Measurements from ENCODE around the gene MLPH.
A peak's percentile ranks its signal among the peaks of the same experiment; 100 is the strongest.
"Not testable (repeated sequence)": the region's sequence is repeated elsewhere in the genome, so short reads cannot be mapped to it uniquely, and the experiment has no call there.

Gene MLPH

GRCh38 chr2:237583385-237584295 is 96.6 kb downstream of the MLPH start:
- no peaks in the 10 kb centered on the region for H3K36me3 ChIP-seq (ENCODE audit: control insufficient read depth, insufficient read depth, low read length)
- H3K9me3 ChIP-seq (ENCODE audit: control insufficient read depth, low read length): no peaks in the 10 kb centered on the region
- no peaks in the 10 kb centered on the region for H3K27me3 ChIP-seq (ENCODE audit: control insufficient read depth, insufficient read depth, low read length)
- peaks cover 17% of the 10 kb centered on the region for H3K4me1 ChIP-seq (ENCODE audit: control insufficient read depth, insufficient read depth, low read length)
- no peak overlapping the region for H3K9ac ChIP-seq (ENCODE audit: low read length)
- no peak overlapping the region for H3K4me3 ChIP-seq (ENCODE audit: low read length)

- Histone ChIP-seq H3K4me3 (ENCODE audit: low read length) (no peak overlapping the region), H3K36me3 (ENCODE audit: control insufficient read depth, insufficient read depth, low read length) (no peaks in the 10 kb centered on the region), H3K9me3 (ENCODE audit: control insufficient read depth, low read length) (no peaks in the 10 kb centered on the region), H3K27me3 (ENCODE audit: control insufficient read depth, insufficient read depth, low read length) (no peaks in the 10 kb centered on the region), H3K4me1 (ENCODE audit: control insufficient read depth, insufficient read depth, low read length) (peaks cover 18% of the 10 kb centered on the region), H3K9ac (ENCODE audit: low read length) (no peak overlapping the region)
Measured at GRCh38 chr2:237585590-237586221, 98.7 kb downstream of the MLPH start.

- Histone ChIP-seq H3K27me3 (ENCODE audit: control insufficient read depth, insufficient read depth, low read length) (no peaks in the 10 kb centered on the region), H3K4me3 (ENCODE audit: low read length) (no peak overlapping the region), H3K36me3 (ENCODE audit: control insufficient read depth, insufficient read depth, low read length) (no peaks in the 10 kb centered on the region), H3K9me3 (ENCODE audit: control insufficient read depth, low read length) (no peaks in the 10 kb centered on the region), H3K9ac (ENCODE audit: low read length) (no peak overlapping the region), H3K4me1 (ENCODE audit: control insufficient read depth, insufficient read depth, low read length) (peaks cover 14% of the 10 kb centered on the region)
Measured at GRCh38 chr2:237588044-237588696, 101.1 kb downstream of the MLPH start.

GRCh38 chr2:237590272-237591140 is 103.5 kb downstream of the MLPH start, which contains the start of gene RAB17:
Gene RAB17, minus strand, starts transcription at chr2:237590734. Its CDS starts 4,580 bp downstream, at chr2:237586154.
- Histone ChIP-seq H3K27me3 (ENCODE audit: control insufficient read depth, insufficient read depth, low read length) (no peaks in the 10 kb centered on the region), H3K9me3 (ENCODE audit: control insufficient read depth, low read length) (no peaks in the 10 kb centered on the region), H3K4me3 (ENCODE audit: low read length) (peak within 1 kb of the TSS; percentile 64), H3K4me1 (ENCODE audit: control insufficient read depth, insufficient read depth, low read length) (peaks cover 26% of the 10 kb centered on the region), H3K9ac (ENCODE audit: low read length) (peak within 1 kb of the TSS; percentile 68), H3K36me3 (ENCODE audit: control insufficient read depth, insufficient read depth, low read length) (no peaks in the 10 kb centered on the region)

- H3K4me1 ChIP-seq (ENCODE audit: control insufficient read depth, insufficient read depth, low read length): peaks cover 27% of the 10 kb centered on the region
- peak overlapping the region; percentile 64 for H3K4me3 ChIP-seq (ENCODE audit: low read length)
- H3K27me3 ChIP-seq (ENCODE audit: control insufficient read depth, insufficient read depth, low read length): no peaks in the 10 kb centered on the region
- peak overlapping the region; percentile 68 for H3K9ac ChIP-seq (ENCODE audit: low read length)
- H3K9me3 ChIP-seq (ENCODE audit: control insufficient read depth, low read length): no peaks in the 10 kb centered on the region
- no peaks in the 10 kb centered on the region for H3K36me3 ChIP-seq (ENCODE audit: control insufficient read depth, insufficient read depth, low read length)
Measured at GRCh38 chr2:237591141-237591881, 104.3 kb downstream of the MLPH start.

DNA sequence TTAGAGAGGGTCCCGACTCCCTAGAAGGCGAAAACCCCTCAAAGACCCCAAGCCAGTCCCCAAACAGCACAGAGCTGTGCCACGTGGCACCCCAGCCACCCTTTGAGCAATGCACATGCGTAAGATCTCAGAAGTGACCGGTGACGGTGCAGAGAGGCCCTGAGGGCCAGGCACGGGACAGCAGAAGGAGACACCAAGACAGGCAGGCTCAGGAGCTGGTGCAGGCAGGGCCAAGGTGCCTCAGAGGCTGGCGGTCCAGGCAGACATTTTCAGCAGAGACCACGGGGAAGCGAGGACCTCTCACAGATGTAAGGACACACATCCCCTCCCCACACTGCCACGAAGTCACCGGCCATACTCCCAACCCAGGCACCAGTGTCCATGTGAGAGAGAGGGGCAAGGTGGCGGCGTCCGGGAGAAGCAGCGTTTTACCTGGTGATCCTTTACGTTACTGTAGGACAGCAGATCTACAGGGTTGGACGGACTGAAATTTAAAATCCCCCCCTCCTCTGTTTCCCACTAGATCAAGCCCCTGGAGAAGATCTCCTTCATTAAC is 105.5 kb downstream of the MLPH start:
- Histone ChIP-seq H3K4me1 (ENCODE audit: control insufficient read depth, insufficient read depth, low read length) (peaks cover 27% of the 10 kb centered on the region), H3K36me3 (ENCODE audit: control insufficient read depth, insufficient read depth, low read length) (no peaks in the 10 kb centered on the region), H3K9me3 (ENCODE audit: control insufficient read depth, low read length) (no peaks in the 10 kb centered on the region), H3K9ac (ENCODE audit: low read length) (no peak overlapping the region), H3K27me3 (ENCODE audit: control insufficient read depth, insufficient read depth, low read length) (no peaks in the 10 kb centered on the region), H3K4me3 (ENCODE audit: low read length) (no peak overlapping the region)

- no peaks in the 10 kb centered on the region for H3K27me3 ChIP-seq (ENCODE audit: control insufficient read depth, insufficient read depth, low read length)
- H3K36me3 ChIP-seq (ENCODE audit: control insufficient read depth, insufficient read depth, low read length): no peaks in the 10 kb centered on the region
- H3K4me3 ChIP-seq (ENCODE audit: low read length): no peak overlapping the region
- H3K9ac ChIP-seq (ENCODE audit: low read length): no peak overlapping the region
- H3K9me3 ChIP-seq (ENCODE audit: control insufficient read depth, low read length): no peaks in the 10 kb centered on the region
- H3K4me1 ChIP-seq (ENCODE audit: control insufficient read depth, insufficient read depth, low read length): peaks cover 25% of the 10 kb centered on the region
Measured at GRCh38 chr2:237593036-237593435, 106.0 kb downstream of the MLPH start.

DNA sequence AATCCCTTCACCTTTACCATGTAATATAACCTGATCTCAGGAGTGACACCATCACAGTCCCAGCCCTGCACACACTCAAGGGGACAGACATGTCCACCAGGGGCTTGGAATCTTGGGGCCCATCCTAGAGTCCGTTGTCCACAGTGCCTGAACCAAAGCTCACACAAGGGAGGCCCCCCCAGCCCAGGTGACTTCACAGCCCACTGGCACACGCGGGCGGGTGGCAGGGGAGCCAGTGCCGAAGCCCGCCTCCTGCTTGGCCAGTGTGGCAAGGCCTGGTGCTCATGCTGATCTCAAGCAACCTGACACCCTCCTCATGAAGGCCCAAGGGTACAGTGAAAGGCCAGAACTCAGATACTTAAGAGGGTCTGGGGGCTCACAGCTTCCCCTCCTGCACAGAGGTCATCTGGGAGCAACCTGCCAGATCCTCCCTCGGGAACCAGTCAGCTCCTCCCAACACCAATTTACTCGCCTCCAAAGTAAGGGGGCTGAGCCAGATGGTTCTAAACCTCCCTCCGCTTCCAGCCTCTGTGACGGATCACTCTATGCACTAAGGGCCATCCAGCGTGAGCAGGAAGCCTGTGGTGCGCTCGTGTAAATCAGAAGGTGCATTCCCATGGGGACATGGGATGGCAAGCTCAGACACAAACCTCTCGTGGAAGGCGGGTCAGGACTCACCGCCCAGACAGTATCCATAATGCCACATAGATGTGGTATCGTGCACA is 106.7 kb downstream of the MLPH start:
- Histone ChIP-seq H3K9ac (ENCODE audit: low read length) (no peak overlapping the region), H3K36me3 (ENCODE audit: control insufficient read depth, insufficient read depth, low read length) (no peaks in the 10 kb centered on the region), H3K9me3 (ENCODE audit: control insufficient read depth, low read length) (no peaks in the 10 kb centered on the region), H3K27me3 (ENCODE audit: control insufficient read depth, insufficient read depth, low read length) (no peaks in the 10 kb centered on the region), H3K4me1 (ENCODE audit: control insufficient read depth, insufficient read depth, low read length) (peaks cover 20% of the 10 kb centered on the region), H3K4me3 (ENCODE audit: low read length) (no peak overlapping the region)

DNA sequence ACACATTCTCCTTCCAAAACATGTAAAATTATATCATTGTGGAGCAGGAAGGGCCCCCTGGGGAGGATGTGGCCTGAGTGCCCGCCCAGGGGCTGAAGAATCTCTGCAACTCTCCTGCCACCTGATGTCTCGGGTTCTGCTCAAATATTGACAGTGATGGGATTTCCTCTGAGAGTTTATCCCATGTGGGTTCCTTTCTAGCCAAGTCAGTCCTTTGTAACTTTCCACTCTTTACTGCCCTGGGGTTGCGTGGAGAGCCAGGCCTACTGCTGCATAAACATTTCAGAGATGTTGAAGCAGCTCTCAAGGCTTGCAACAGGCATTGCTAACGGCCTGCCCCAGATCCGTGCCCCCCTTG is 107.4 kb downstream of the MLPH start:
- H3K36me3 ChIP-seq (ENCODE audit: control insufficient read depth, insufficient read depth, low read length): no peaks in the 10 kb centered on the region
- H3K4me1 ChIP-seq (ENCODE audit: control insufficient read depth, insufficient read depth, low read length): peaks cover 20% of the 10 kb centered on the region
- no peak overlapping the region for H3K9ac ChIP-seq (ENCODE audit: low read length)
- H3K27me3 ChIP-seq (ENCODE audit: control insufficient read depth, insufficient read depth, low read length): no peaks in the 10 kb centered on the region
- H3K4me3 ChIP-seq (ENCODE audit: low read length): no peak overlapping the region
- H3K9me3 ChIP-seq (ENCODE audit: control insufficient read depth, low read length): no peaks in the 10 kb centered on the region

DNA sequence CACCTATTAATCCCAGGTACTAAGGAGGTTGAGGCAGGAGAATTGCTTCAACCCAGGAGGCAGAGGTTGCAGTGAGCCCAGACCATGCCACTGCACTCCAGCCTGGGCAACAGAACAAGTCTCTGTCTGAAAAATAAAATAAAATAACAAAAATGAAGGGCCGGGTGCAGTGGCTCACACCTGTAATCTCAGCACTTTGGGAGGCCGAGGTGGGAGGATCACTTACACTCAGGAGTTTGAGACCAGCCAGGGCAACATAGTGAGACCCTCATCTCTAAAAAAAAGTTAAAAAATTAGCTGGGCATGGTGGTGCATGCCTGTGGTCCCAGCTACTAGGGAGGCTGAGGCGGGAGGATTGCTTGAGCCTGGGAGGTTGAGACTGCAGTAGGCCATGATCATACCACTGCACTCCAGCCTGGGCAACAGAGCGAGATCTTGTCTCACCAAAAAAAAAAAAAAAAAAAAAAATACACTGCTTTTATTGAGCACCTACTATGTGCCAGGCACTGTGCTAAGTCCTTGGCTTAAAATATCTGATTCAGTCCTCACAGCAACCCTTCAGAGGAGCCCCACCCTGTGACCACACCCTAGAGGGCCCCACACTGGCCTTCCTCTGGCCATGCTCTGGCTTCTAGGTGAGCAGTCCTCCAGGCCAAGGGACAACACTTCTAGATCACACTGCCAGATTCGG is 108.9 kb downstream of the MLPH start:
- not testable (repeated sequence) for H3K4me3 ChIP-seq (ENCODE audit: low read length); H3K27me3 ChIP-seq (ENCODE audit: control insufficient read depth, insufficient read depth, low read length); H3K9me3 ChIP-seq (ENCODE audit: control insufficient read depth, low read length); H3K36me3 ChIP-seq (ENCODE audit: control insufficient read depth, insufficient read depth, low read length); H3K9ac ChIP-seq (ENCODE audit: low read length)
- peaks cover 29% of the 10 kb centered on the region for H3K4me1 ChIP-seq (ENCODE audit: control insufficient read depth, insufficient read depth, low read length)

Measured in mucosa of stomach (tissue), 1 donor.